ENCODE data around the gene MRAS. TPM values are rescaled to one million over a fixed set of nuclear protein-coding genes. Genes with fewer than 3 reads are reported as not detected.
A peak's percentile ranks its signal among the peaks of the same experiment; 100 is the strongest.

MRAS gene
- total and polyA plus RNA-seq, 2 of the 4 experiments (the other 2 are of a cell fraction), result 59.3 to 60.6 TPM

DNA sequence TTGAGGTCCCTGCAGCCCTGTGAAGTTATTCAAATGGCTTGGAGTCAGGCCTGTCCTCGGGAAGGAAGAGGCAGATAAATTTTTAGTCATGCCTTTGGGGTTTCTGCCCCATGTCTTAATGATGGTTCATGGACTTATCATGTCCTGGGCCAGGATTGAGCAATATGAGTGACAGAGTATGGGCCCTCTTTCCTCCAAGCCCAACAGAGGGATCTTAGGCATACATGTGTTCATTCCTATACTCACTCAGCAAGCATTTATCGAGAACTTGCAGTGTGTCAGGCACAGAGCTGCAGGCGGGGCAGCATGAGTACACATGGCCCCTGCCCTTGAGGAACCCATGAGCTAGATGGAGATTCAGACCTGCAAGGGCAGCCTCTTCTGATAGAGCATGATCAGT lies 92.2 kb downstream of the MRAS start:
- peaks cover 36% of the 10 kb centered on the region for H3K27me3 ChIP-seq (ENCODE audit: control insufficient read depth, insufficient read depth, low read length)
- DNase-seq (peak; percentile 23), ATAC-seq (ENCODE audit: low read depth) (0 out of 2 replicates have a peak, but pooled peaks have one; percentile 9)
- ChIA-PET CTCF (no interaction called here), POLR2A (ENCODE audit: unreplicated experiment) (no interaction called here)
- H3K56ac ChIP-seq (ENCODE audit: extremely low read depth, insufficient read depth, low read length), result no peak overlapping the region
- H3K9me1 ChIP-seq (ENCODE audit: insufficient read depth, low read length), result peaks cover 6% of the 10 kb centered on the region; the same call in 1 of the 2 replicates
- H2BK5ac ChIP-seq (ENCODE audit: low read depth, low read length, poor library complexity, severe bottlenecking), result no peak overlapping the region
- no peak overlapping the region for H3K9ac ChIP-seq (ENCODE audit: low read depth, low read length)
- no peak overlapping the region for H2BK120ac ChIP-seq (ENCODE audit: low read depth, low read length)
- H3K4me2 ChIP-seq (ENCODE audit: low read depth, low read length), result no peak overlapping the region
- WGBS, 2 experiments (ENCODE audit: extremely low coverage in 2 of 2, insufficient read length in 1 of 2), result no CpG with 5 or more reads among the region's 3 CpGs
- no peaks in the 10 kb centered on the region for H3K79me1 ChIP-seq (ENCODE audit: low read depth in 1 of 2, low read length in 2 of 2)
- H3K14ac ChIP-seq (replicated peaks; ENCODE audit: low read depth, low read length), result no peak overlapping the region; the same call in 1 of the 2 replicates
- H4K8ac ChIP-seq (ENCODE audit: low read depth in 2 of 2, low read length in 2 of 2), result no peak overlapping the region
- H4K5ac ChIP-seq (ENCODE audit: low read depth, low read length), result no peak overlapping the region
- no peak overlapping the region for H4K91ac ChIP-seq (ENCODE audit: insufficient read depth, low read depth, low read length)
- intact Hi-C loops (cut with micrococcal nuclease) (no loop called here), dilution Hi-C loops (cut with HindIII; ENCODE audit: low sequenced_read_pairs, unreplicated experiment) (no loop called here), in situ Hi-C loops (cut with MboI; ENCODE audit: low sequenced_read_pairs) (no loop called here)
- H3K27ac ChIP-seq (ENCODE audit: insufficient read depth, low read length), result no peak overlapping the region
- TF ChIP-seq CEBPB (IDR thresholded peaks at IDR 0.05; ENCODE audit: low read depth, low read length) (peak; percentile 87), RAD21 (IDR thresholded peaks at IDR 0.05; ENCODE audit: low read length) (no peak)
- peaks cover 7% of the 10 kb centered on the region; the same call in 1 of the 2 replicates for H3K4me1 ChIP-seq (ENCODE audit: control insufficient read depth, insufficient read depth, low read length)
- no peak overlapping the region for H3K4ac ChIP-seq (ENCODE audit: low read depth, low read length)
- no peak overlapping the region for H2BK20ac ChIP-seq (ENCODE audit: low read depth, low read length)
- H3K36me3 ChIP-seq (ENCODE audit: control insufficient read depth, insufficient read depth, low read length), result no peaks in the 10 kb centered on the region
- no TSS peak for BruUV-seq (replicated peaks)
- no peak overlapping the region for H2AK5ac ChIP-seq (ENCODE audit: low read depth, low read length)
- no peak overlapping the region for H2AK9ac ChIP-seq (replicated peaks; ENCODE audit: low read depth, low read length, poor library complexity)
- H2AFZ ChIP-seq (replicated peaks; ENCODE audit: low read length, poor library complexity), result peak overlapping the region; percentile 35
- H3K18ac ChIP-seq (ENCODE audit: low read depth, low read length), result no peak overlapping the region
- H3K23ac ChIP-seq (ENCODE audit: low read depth, low read length), result no peak overlapping the region; the same call in 1 of the 2 replicates
- H3K4me3 ChIP-seq (ENCODE audit: insufficient read depth, low read depth, low read length), result no peak overlapping the region
- H4K20me1 ChIP-seq (ENCODE audit: insufficient read depth, low read length), result no peaks in the 10 kb centered on the region
- no peaks in the 10 kb centered on the region for H3K9me3 ChIP-seq (ENCODE audit: control insufficient read depth, insufficient read depth, low read length)
- no peak overlapping the region for H2BK15ac ChIP-seq (ENCODE audit: low read depth, low read length)
